ENCODE measurements around the gene UPP2. TPM values are rescaled to one million over a fixed set of nuclear protein-coding genes. Genes with fewer than 3 reads are reported as not detected.

The UPP2 gene
- total RNA-seq, 1 experiment from 2014 or later: not detected

GRCh38 chr2:158153270-158154015 is 51.8 kb downstream of the UPP2 start:
- Histone ChIP-seq H3K4me3 (ENCODE audit: low read length) (no peak overlapping the region), H3K27me3 (ENCODE audit: low read length) (no peaks in the 10 kb centered on the region), H3K36me3 (ENCODE audit: low read depth, low read length) (no peaks in the 10 kb centered on the region), H3K79me2 (ENCODE audit: low read length) (no peaks in the 10 kb centered on the region), H2AFZ (ENCODE audit: low read length) (no peak overlapping the region), H3K4me2 (ENCODE audit: low read length) (no peak overlapping the region), H3F3A (ENCODE audit: low read length, unreplicated experiment) (no peaks in the 10 kb centered on the region), H3K9ac (ENCODE audit: low read length) (no peak overlapping the region), H3K27ac (ENCODE audit: low read length) (no peak overlapping the region), H3K4me1 (ENCODE audit: insufficient read depth, low read length) (no peaks in the 10 kb centered on the region), H4K20me1 (ENCODE audit: low read length) (no peaks in the 10 kb centered on the region), H3K9me2 (replicated peaks; ENCODE audit: low read length) (no peaks in the 10 kb centered on the region), H3K9me3 (ENCODE audit: low read length) (no peaks in the 10 kb centered on the region)
- no TSS peak for BruUV-seq (replicated peaks)
- POLR2A ChIA-PET (ENCODE audit: unreplicated experiment): no interaction called here
- no peak for DNase-seq
- intact Hi-C loops (cut with micrococcal nuclease): no loop called here
- ATAC-seq: no peak
- TF ChIP-seq CTCF (conservative IDR thresholded peaks at IDR 0.05; ENCODE audit: low read depth, low read length) (no peak), EZH2phosphoT487 (IDR thresholded peaks at IDR 0.05; ENCODE audit: borderline replicate concordance, low read length) (no peak), EZH2 (IDR thresholded peaks at IDR 0.05; ENCODE audit: low read length, unreplicated experiment) (no peak)
- CTCF ChIA-PET: no interaction called here

DNA sequence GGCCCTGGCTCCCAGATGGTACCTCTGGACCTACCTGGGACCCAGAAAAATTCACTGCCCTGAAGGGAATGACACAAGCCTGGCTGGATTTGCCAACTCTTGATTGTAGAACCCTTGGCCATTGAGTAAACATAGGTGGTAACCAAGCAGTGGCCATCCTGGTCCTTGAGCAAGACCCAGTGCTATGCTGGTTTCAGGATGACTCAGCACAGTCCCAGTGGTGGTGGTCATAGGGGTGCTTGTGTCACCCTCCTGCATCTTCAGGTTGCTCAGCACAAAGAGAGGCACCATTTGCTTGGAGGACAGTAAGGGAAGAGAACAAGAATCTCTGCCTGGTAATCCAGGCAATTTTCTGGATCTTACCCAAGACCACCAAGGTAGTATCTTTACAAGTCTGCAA is 52.9 kb downstream of the UPP2 start:
- POLR2A ChIA-PET (ENCODE audit: unreplicated experiment): no interaction called here
- intact Hi-C loops (cut with micrococcal nuclease): no loop called here
- no peak for ATAC-seq
- Histone ChIP-seq H3K27ac (ENCODE audit: low read length) (no peak overlapping the region), H3F3A (ENCODE audit: low read length, unreplicated experiment) (no peaks in the 10 kb centered on the region), H3K9ac (ENCODE audit: low read length) (no peak overlapping the region), H3K4me2 (ENCODE audit: low read length) (no peak overlapping the region), H3K27me3 (ENCODE audit: low read length) (0 out of 2 replicates have a peak, but pooled peaks cover 2% of the 10 kb centered on the region), H4K20me1 (ENCODE audit: low read length) (no peaks in the 10 kb centered on the region), H3K4me1 (ENCODE audit: insufficient read depth, low read length) (no peaks in the 10 kb centered on the region), H3K36me3 (ENCODE audit: low read depth, low read length) (no peaks in the 10 kb centered on the region), H2AFZ (ENCODE audit: low read length) (no peak overlapping the region), H3K9me3 (ENCODE audit: low read length) (no peaks in the 10 kb centered on the region), H3K4me3 (ENCODE audit: low read length) (no peak overlapping the region), H3K79me2 (ENCODE audit: low read length) (no peaks in the 10 kb centered on the region), H3K9me2 (replicated peaks; ENCODE audit: low read length) (no peaks in the 10 kb centered on the region)
- BruUV-seq (replicated peaks): no TSS peak
- no peak for DNase-seq
- CTCF ChIA-PET: no interaction called here
- no peak for TF ChIP-seq CTCF (conservative IDR thresholded peaks at IDR 0.05; ENCODE audit: low read depth, low read length)
- TF ChIP-seq EZH2phosphoT487 (IDR thresholded peaks at IDR 0.05; ENCODE audit: borderline replicate concordance, low read length): no peak
- no peak for TF ChIP-seq EZH2 (IDR thresholded peaks at IDR 0.05; ENCODE audit: low read length, unreplicated experiment)

DNA sequence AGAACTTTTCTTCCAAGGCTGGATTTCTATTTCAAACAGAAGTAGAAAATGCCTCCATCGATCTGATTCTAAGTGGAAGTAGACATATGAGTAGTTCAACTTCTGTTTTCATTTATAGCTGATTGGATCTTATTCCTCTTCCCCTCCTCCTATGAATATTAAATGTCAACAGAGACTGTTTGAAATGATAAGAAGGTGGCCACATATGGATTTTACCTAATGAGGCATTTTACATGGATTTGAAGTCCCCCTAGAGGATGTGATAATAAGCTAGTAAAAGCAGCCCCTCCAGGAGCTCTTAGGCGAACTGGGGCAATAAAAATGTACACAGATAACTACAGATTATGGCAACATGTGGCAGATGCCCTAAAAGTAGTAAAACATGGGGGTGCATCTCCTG is 71.0 kb downstream of the UPP2 start:
- Histone ChIP-seq H3K9ac (ENCODE audit: low read length) (no peak overlapping the region), H3K27me3 (ENCODE audit: low read length) (no peaks in the 10 kb centered on the region), H3K36me3 (ENCODE audit: low read depth, low read length) (no peaks in the 10 kb centered on the region), H3F3A (ENCODE audit: low read length, unreplicated experiment) (no peaks in the 10 kb centered on the region), H3K9me2 (replicated peaks; ENCODE audit: low read length) (no peaks in the 10 kb centered on the region), H3K4me3 (ENCODE audit: low read length) (no peak overlapping the region), H4K20me1 (ENCODE audit: low read length) (no peaks in the 10 kb centered on the region), H3K79me2 (ENCODE audit: low read length) (no peaks in the 10 kb centered on the region), H3K4me2 (ENCODE audit: low read length) (no peak overlapping the region), H3K27ac (ENCODE audit: low read length) (no peak overlapping the region), H3K9me3 (ENCODE audit: low read length) (no peaks in the 10 kb centered on the region), H2AFZ (ENCODE audit: low read length) (no peak overlapping the region), H3K4me1 (ENCODE audit: insufficient read depth, low read length) (no peaks in the 10 kb centered on the region)
- DNase-seq (no peak), ATAC-seq (no peak)
- intact Hi-C loops (cut with micrococcal nuclease): no loop called here
- no peak for TF ChIP-seq EZH2phosphoT487 (IDR thresholded peaks at IDR 0.05; ENCODE audit: borderline replicate concordance, low read length)
- TF ChIP-seq EZH2 (IDR thresholded peaks at IDR 0.05; ENCODE audit: low read length, unreplicated experiment): no peak
- TF ChIP-seq CTCF (conservative IDR thresholded peaks at IDR 0.05; ENCODE audit: low read depth, low read length): no peak
- ChIA-PET POLR2A (ENCODE audit: unreplicated experiment) (no interaction called here), CTCF (no interaction called here)
- BruUV-seq (replicated peaks): no TSS peak

Data from PC-3 (cell line).